HEK293T (cell line): Measurements from ENCODE around the gene MAD1L1.

Experiments used
- ARNT ChIP-seq: fragments of 450-650 bp; IDR thresholded peaks from 2 replicates; pipeline ENCODE4 v1.6.1; 2017; ENCODE audit warnings: mild to moderate bottlenecking
- CTBP1 ChIP-seq: fragments of 450-650 bp; IDR thresholded peaks from 2 replicates; pipeline ENCODE4 v1.6.1; 2016; ENCODE audit warnings: borderline replicate concordance
- FOXA1 ChIP-seq: fragments of 450-650 bp; IDR thresholded peaks from 2 replicates; pipeline ENCODE4 v1.6.1; 2016; ENCODE audit warnings: mild to moderate bottlenecking
- NFRKB ChIP-seq: fragments of 450-650 bp; IDR thresholded peaks from 2 replicates; pipeline ENCODE4 v1.6.1; 2016; ENCODE audit warnings: mild to moderate bottlenecking, moderate library complexity
- SP1 ChIP-seq: fragments of 450-650 bp; IDR thresholded peaks from 2 replicates; pipeline ENCODE4 v1.6.1; 2017
- TARDBP ChIP-seq: fragments of 450-650 bp; IDR thresholded peaks from 2 replicates; pipeline ENCODE4 v1.6.1; 2016

DNA sequence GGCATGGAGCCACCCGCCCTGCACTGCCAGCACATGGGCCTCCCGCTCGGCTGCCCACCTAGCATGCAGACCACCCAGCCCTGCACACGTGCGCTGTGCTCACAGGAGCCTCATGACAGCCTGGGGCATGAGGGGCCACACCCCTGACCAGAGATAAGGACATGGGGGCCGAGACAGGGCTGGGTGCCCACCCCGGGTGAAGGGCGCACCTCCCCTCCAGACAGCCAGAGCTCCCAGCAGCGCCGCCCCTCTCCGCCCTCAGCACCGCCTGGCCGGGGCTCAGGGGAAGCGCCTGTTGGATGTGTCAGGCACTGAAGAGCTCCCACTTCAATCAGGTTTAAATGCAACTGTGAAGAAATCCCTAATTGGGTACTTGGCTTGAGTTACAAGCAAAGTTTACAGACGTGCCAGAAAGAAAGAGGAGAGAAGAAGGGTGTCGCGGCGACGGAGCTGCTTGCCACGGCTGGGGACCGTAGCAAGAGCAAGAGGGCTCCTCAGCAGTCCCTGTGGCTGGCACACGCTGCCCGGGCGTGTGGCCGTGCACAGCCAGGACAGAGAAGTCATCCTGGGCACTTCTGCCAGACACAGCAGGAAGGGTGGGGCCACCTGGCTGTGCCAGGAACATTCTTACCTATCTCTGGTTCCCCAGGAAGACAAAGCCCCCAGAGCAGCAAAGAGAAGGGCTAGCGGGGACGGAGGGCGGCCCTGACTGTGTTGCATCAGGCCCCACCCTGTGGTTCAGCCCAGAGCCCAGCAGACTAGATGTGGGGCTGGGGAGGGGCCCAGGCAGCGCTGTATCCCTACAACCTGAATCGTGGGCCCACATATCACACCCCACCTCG, 315.3 kb downstream of the MAD1L1 start:
- TF ChIP-seq NFRKB (no peak), SP1 (no peak), CTBP1 (no peak), TARDBP (no peak), ARNT (no peak), FOXA1 (no peak)
